Nephron (organoid): ENCODE measurements around the gene SCARB1.
A peak's percentile ranks its signal among the peaks of the same experiment; 100 is the strongest.
"Not testable (repeated sequence)": the region's sequence is repeated elsewhere in the genome, so short reads cannot be mapped to it uniquely, and the experiment has no call there.

Source experiments
- H3K27ac Mint-ChIP-seq, 3 experiments: 2 replicates each; pipeline ENCODE4 v1.8.0; 2020; ENCODE audit warnings: mixed read lengths in 3 of 3, mild to moderate bottlenecking in 2 of 3, moderate library complexity in 1 of 3
- H3K27me3 Mint-ChIP-seq: 2 replicates; pipeline ENCODE4 v1.8.0; 2021; ENCODE audit warnings: low read depth, mild to moderate bottlenecking, moderate library complexity, mixed read lengths
- H3K36me3 Mint-ChIP-seq: 2 replicates; pipeline ENCODE4 v1.8.0; 2020; ENCODE audit warnings: low read depth, mixed read lengths
- H3K4me1 Mint-ChIP-seq: 2 replicates; pipeline ENCODE4 v1.8.0; 2020; ENCODE audit warnings: mixed read lengths
- H3K4me3 Mint-ChIP-seq, 3 experiments: 2 replicates each; pipeline ENCODE4 v1.8.0; 2020; ENCODE audit warnings: mild to moderate bottlenecking in 3 of 3, mixed read lengths in 3 of 3, moderate library complexity in 2 of 3
- H3K9me3 Mint-ChIP-seq: 2 replicates; pipeline ENCODE4 v1.8.0; 2020; ENCODE audit warnings: mixed read lengths
- TF ChIP-seq, protein P1 (sequence below), 3 experiments: fragments of 200-600 bp; sonication (generic); IDR thresholded peaks; one replicate each; pipeline ENCODE4 v1.5.0; 2021; ENCODE audit warnings: antibody characterized with exemption in 3 of 3; ENCODE audit not compliant: unreplicated experiment in 3 of 3

SCARB1 gene

GRCh38 chr12:124863416-124864325 is at the start of gene SCARB1:
SCARB1 (minus strand) TSS chr12:124863864; CDS start chr12:124863720, 144 bp downstream.
- peaks cover 21% of the 10 kb centered on the region for H3K4me1 Mint-ChIP-seq
- peak within 1 kb of the TSS; percentile 84 to 89 (median 88) for H3K4me3 Mint-ChIP-seq
- H3K9me3 Mint-ChIP-seq = no peaks in the 10 kb centered on the region
- H3K27me3 Mint-ChIP-seq = peaks cover 10% of the 10 kb centered on the region
- H3K36me3 Mint-ChIP-seq = no peaks in the 10 kb centered on the region
- H3K27ac Mint-ChIP-seq = peak within 1 kb of the TSS; percentile 87 to 97 (median 91)
- TF ChIP-seq, protein P1, sequence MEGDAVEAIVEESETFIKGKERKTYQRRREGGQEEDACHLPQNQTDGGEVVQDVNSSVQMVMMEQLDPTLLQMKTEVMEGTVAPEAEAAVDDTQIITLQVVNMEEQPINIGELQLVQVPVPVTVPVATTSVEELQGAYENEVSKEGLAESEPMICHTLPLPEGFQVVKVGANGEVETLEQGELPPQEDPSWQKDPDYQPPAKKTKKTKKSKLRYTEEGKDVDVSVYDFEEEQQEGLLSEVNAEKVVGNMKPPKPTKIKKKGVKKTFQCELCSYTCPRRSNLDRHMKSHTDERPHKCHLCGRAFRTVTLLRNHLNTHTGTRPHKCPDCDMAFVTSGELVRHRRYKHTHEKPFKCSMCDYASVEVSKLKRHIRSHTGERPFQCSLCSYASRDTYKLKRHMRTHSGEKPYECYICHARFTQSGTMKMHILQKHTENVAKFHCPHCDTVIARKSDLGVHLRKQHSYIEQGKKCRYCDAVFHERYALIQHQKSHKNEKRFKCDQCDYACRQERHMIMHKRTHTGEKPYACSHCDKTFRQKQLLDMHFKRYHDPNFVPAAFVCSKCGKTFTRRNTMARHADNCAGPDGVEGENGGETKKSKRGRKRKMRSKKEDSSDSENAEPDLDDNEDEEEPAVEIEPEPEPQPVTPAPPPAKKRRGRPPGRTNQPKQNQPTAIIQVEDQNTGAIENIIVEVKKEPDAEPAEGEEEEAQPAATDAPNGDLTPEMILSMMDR (IDR thresholded peaks at IDR 0.05; ENCODE audit: unreplicated experiment in 3 of 3) = no peak

- Mint-ChIP-seq H3K4me3 (peak overlapping the region; percentile 96 to 100 (median 99)), H3K4me1 (peaks cover 71% of the 10 kb centered on the region), H3K36me3 (peaks cover 47% of the 10 kb centered on the region)
- not testable (repeated sequence) for H3K27me3 Mint-ChIP-seq, H3K27ac Mint-ChIP-seq, H3K9me3 Mint-ChIP-seq
Measured at GRCh38 chr12:124912529-124913287, 49.0 kb upstream of the SCARB1 start.

DNA sequence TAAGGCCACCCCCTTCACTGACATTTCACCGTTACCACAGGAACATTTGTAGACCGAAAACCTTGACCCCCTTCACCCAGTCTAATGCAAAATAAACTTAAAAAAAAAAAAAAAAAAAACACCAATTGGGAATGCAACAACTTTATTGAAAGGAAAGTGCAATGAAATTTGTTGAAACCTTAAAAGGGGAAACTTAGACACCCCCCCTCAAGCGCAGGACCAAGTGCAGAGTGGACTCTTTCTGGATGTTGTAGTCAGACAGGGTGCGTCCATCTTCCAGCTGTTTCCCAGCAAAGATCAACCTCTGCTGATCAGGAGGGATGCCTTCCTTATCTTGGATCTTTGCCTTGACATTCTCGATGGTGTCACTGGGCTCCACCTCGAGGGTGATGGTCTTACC is 47.9 kb upstream of the SCARB1 start:
- H3K27me3 Mint-ChIP-seq, H3K27ac Mint-ChIP-seq, H3K9me3 Mint-ChIP-seq: not testable (repeated sequence)
- Mint-ChIP-seq H3K4me1 (peaks cover 62% of the 10 kb centered on the region), H3K36me3 (peaks cover 47% of the 10 kb centered on the region), H3K4me3 (peak overlapping the region; percentile 58 to 71 (median 65))

DNA sequence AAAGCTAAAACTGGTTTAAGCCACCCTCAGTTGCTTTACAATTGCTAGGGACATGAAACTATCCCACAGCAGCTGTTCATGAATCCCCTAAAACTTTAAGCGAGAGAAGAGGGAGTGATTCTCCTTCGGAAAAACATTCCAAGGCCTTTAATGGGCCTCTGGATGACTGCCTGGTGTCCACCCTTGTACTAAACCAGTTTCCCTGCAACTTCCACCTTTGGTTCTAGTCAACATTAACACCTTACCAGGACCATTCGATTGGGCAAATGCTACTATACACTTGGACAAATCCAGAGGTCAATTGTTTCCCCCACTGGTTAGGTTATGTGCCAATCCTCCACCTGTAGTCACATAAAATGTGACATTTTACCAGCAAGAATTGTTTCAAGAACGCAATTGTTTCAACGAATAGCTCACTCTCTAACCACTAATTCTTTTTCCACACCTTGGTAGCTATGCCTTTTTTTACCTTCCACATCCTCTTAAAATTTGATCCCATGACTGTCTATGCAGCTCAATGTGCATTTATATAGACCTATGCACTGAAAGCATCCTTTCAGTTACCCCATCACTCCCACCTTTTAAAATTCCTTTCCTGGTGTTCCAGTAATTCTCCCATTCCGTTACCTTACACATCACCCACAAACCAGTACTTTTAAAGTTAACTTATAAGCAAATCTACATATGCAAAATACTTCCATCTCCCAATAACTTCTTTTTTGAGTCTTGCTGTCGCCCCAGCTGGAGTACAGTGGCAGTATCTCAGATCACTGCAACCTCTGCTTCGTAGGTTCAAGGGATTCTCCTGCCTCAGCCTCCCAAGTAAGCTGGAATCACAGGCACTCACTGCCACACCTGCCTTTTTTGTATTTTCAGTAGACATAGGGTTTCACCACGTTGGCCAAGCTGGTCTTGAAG is 47.2 kb upstream of the SCARB1 start:
- H3K4me3 Mint-ChIP-seq = peak overlapping the region; percentile 62 to 71 (median 65)
- H3K36me3 Mint-ChIP-seq = peaks cover 47% of the 10 kb centered on the region
- H3K27me3 Mint-ChIP-seq = peaks cover 5% of the 10 kb centered on the region
- peak overlapping the region in 2 of 3 experiments; percentile 41 to 54 for H3K27ac Mint-ChIP-seq
- peaks cover 2% of the 10 kb centered on the region for H3K9me3 Mint-ChIP-seq
- TF ChIP-seq, protein P1 (IDR thresholded peaks at IDR 0.05; ENCODE audit: unreplicated experiment in 3 of 3) = no peak
- peaks cover 60% of the 10 kb centered on the region for H3K4me1 Mint-ChIP-seq

GRCh38 chr12:124909831-124910560 is 46.3 kb upstream of the SCARB1 start:
- H3K4me3 Mint-ChIP-seq = peak overlapping the region; percentile 62 to 71 (median 65)
- peaks cover 5% of the 10 kb centered on the region for H3K27me3 Mint-ChIP-seq
- peaks cover 47% of the 10 kb centered on the region for H3K36me3 Mint-ChIP-seq
- H3K4me1 Mint-ChIP-seq = peaks cover 56% of the 10 kb centered on the region
- H3K27ac Mint-ChIP-seq = peak overlapping the region in 2 of 3 experiments; percentile 41 to 54
- TF ChIP-seq, protein P1 (IDR thresholded peaks at IDR 0.05; ENCODE audit: unreplicated experiment in 3 of 3) = no peak
- peaks cover 2% of the 10 kb centered on the region for H3K9me3 Mint-ChIP-seq
